Rectal smooth muscle tissue (tissue), 1 donor: Measurements from ENCODE around the gene ALOX15.
"Not testable (repeated sequence)": the region's sequence is repeated elsewhere in the genome, so short reads cannot be mapped to it uniquely, and the experiment has no call there.

Experiments used
- H3K27ac ChIP-seq: one replicate; pipeline ENCODE4 v1.7.0; 2013; ENCODE audit warnings: low read depth, low read length, inconsistent platforms
- H3K27me3 ChIP-seq: one replicate; pipeline ENCODE4 v1.7.0; 2013; ENCODE audit warnings: low read length; ENCODE audit not compliant: control insufficient read depth, insufficient read depth
- H3K36me3 ChIP-seq: one replicate; pipeline ENCODE4 v1.7.0; 2013; ENCODE audit warnings: low read length; ENCODE audit not compliant: control insufficient read depth, insufficient read depth
- H3K4me1 ChIP-seq: one replicate; pipeline ENCODE4 v1.7.0; 2013; ENCODE audit warnings: low read length; ENCODE audit not compliant: control insufficient read depth, insufficient read depth
- H3K4me3 ChIP-seq: one replicate; pipeline ENCODE4 v1.7.0; 2013; ENCODE audit warnings: low read length
- H3K9ac ChIP-seq: one replicate; pipeline ENCODE4 v1.7.0; 2013; ENCODE audit warnings: low read length

Gene ALOX15

DNA sequence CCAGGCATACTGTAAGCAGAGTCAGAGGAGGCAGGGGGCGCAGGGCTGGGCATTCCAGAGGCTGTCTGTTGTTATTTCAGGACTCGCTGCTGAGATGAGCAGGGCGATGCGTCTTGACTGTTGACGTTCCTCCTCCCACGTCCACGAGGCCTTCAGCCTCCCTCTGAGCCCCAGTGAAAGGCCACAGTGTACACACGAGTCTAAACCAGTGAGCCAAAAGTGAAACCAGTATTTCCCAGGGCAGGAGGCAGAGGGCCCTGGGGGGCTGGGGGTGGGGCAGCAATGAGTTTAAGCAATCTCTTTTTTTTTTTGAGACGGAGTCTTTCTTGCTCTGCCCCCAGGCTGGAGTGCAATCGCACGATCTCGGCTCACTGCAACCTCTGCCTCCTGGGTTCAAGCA is 35.7 kb downstream of the ALOX15 start:
- Histone ChIP-seq H3K4me3 (no peak overlapping the region), H3K36me3 (no peaks in the 10 kb centered on the region), H3K9ac (no peak overlapping the region), H3K27ac (no peak overlapping the region), H3K27me3 (no peaks in the 10 kb centered on the region), H3K4me1 (no peaks in the 10 kb centered on the region)

GRCh38 chr17:4604736-4605135 is 36.7 kb downstream of the ALOX15 start:
- not testable (repeated sequence) for H3K27me3 ChIP-seq, H3K4me3 ChIP-seq, H3K4me1 ChIP-seq, H3K36me3 ChIP-seq, H3K27ac ChIP-seq, H3K9ac ChIP-seq

- no peaks in the 10 kb centered on the region for H3K36me3 ChIP-seq
- no peak overlapping the region for H3K9ac ChIP-seq
- no peak overlapping the region for H3K27ac ChIP-seq
- peaks cover 4% of the 10 kb centered on the region for H3K27me3 ChIP-seq
- no peak overlapping the region for H3K4me3 ChIP-seq
- H3K4me1 ChIP-seq = no peaks in the 10 kb centered on the region
Observed at GRCh38 chr17:4604111-4604644, 37.3 kb downstream of the ALOX15 start.

GRCh38 chr17:4602041-4602440 is 39.4 kb downstream of the ALOX15 start:
- H3K27me3 ChIP-seq = peaks cover 7% of the 10 kb centered on the region
- no peak overlapping the region for H3K4me3 ChIP-seq
- H3K36me3 ChIP-seq = no peaks in the 10 kb centered on the region
- no peak overlapping the region for H3K27ac ChIP-seq
- no peaks in the 10 kb centered on the region for H3K4me1 ChIP-seq
- no peak overlapping the region for H3K9ac ChIP-seq

GRCh38 chr17:4601326-4601725 is 40.2 kb downstream of the ALOX15 start:
- Histone ChIP-seq H3K4me3 (no peak overlapping the region), H3K4me1 (no peaks in the 10 kb centered on the region), H3K27ac (no peak overlapping the region), H3K27me3 (peaks cover 7% of the 10 kb centered on the region), H3K9ac (no peak overlapping the region), H3K36me3 (no peaks in the 10 kb centered on the region)

GRCh38 chr17:4600563-4600962 is 40.9 kb downstream of the ALOX15 start:
- H3K27ac ChIP-seq = no peak overlapping the region
- H3K4me3 ChIP-seq = no peak overlapping the region
- H3K36me3 ChIP-seq = no peaks in the 10 kb centered on the region
- peaks cover 7% of the 10 kb centered on the region for H3K27me3 ChIP-seq
- H3K9ac ChIP-seq = no peak overlapping the region
- no peaks in the 10 kb centered on the region for H3K4me1 ChIP-seq

DNA sequence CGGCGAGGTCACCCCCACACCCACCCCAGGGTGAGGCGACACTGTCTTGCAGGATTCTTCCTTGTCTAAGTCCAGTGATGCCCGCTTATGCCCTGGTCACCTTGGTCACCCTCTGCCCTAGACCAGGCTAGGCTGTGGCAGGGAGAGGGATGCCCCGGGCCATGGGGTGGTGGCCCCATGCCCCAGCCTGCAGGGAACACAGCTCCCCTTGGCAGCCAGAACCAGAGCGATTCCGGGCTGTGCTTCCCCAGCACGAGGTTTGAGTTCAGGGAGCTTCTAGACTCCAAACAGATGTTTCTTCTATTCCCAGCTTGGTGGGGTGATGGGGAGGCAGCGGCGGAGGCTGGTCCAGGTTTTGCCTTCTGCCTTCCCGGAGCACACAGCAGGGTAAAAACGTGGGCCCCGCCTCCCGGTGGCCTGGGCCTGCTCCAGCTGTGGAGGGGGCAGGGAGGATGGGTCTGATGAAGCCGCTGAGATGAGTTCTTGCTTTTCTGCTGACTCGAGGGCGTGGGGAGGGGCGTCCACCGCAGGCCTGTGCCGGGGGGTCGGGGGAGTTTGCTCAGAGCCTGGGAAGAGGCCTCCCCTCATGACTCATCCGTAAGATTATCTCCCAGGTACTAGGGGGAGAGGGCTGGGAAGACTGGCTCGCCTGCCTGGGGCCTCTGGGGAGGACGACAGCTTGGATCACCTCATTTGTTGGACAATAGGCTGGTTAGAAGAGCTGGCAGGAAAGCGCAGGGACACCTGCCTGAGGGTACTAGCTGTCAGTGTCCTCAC is 41.8 kb downstream of the ALOX15 start:
- H3K4me1 ChIP-seq = no peaks in the 10 kb centered on the region
- no peaks in the 10 kb centered on the region for H3K36me3 ChIP-seq
- no peak overlapping the region for H3K9ac ChIP-seq
- H3K27me3 ChIP-seq = peaks cover 7% of the 10 kb centered on the region
- H3K27ac ChIP-seq = no peak overlapping the region
- peak overlapping the region; percentile 27 for H3K4me3 ChIP-seq

DNA sequence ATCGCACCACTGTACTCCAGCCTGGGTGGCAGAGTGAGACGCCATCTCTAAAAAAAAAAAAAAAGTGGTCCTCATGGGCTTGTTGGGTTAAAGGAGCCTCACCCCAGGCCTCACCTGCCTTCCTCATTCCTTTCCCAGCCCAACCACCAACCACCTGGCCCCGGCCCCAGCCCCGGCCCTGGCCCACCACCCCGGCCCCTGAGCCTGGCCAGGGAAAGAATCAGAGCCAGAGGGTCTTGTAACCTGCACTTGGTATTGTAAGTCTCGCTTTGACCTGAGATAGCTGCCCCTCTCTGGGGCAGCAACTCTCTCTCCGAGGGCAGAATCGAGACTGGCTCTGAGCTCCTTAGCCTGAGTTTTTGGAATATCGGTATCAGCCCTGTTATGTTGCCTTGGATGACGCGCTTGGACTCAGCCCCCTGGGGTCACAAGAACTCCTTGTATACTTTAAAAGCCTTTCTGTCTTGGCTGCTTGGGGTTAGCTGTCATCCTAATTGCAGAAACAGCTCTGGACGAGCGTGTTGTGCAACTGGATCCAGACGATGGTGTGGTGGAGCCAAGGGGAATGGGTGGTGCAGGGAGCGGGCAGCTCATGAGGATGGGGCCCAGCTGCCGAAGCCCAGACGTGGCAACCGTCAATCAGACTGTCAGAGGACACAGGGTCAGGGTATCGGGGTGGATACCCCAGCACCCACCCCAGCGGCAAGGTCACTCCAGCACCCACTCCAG is 42.5 kb downstream of the ALOX15 start:
- no peak overlapping the region for H3K9ac ChIP-seq

DNA sequence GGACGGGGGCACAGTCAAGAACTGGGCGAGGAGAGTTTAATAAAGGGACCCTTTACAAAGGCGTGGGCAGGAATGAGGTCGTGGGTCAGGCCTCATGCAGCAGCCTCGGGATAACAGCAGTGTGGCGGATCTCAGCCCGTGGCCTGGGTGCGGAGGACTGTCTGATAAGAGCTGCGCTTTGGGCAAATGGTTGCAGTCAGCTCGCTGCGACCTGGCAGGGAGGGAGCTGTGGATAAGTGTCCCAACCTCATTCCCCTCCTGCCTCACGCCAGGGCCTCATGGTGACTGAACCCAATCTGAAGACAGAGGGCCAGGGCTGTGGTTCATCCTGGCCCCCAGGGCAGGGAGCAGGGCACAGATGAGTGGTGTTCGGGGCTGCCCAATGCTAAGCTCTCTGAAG is 43.5 kb downstream of the ALOX15 start:
- Histone ChIP-seq H3K9ac (no peak overlapping the region), H3K36me3 (no peaks in the 10 kb centered on the region), H3K4me1 (no peaks in the 10 kb centered on the region), H3K27ac (no peak overlapping the region), H3K27me3 (peaks cover 7% of the 10 kb centered on the region), H3K4me3 (no peak overlapping the region)

More for the DNA sequence above, 42.5 kb downstream of the ALOX15 start:
- Histone ChIP-seq H3K27ac (no peak overlapping the region), H3K4me3 (peak overlapping the region; percentile 27), H3K36me3 (no peaks in the 10 kb centered on the region), H3K27me3 (peaks cover 7% of the 10 kb centered on the region), H3K4me1 (no peaks in the 10 kb centered on the region)

DNA sequence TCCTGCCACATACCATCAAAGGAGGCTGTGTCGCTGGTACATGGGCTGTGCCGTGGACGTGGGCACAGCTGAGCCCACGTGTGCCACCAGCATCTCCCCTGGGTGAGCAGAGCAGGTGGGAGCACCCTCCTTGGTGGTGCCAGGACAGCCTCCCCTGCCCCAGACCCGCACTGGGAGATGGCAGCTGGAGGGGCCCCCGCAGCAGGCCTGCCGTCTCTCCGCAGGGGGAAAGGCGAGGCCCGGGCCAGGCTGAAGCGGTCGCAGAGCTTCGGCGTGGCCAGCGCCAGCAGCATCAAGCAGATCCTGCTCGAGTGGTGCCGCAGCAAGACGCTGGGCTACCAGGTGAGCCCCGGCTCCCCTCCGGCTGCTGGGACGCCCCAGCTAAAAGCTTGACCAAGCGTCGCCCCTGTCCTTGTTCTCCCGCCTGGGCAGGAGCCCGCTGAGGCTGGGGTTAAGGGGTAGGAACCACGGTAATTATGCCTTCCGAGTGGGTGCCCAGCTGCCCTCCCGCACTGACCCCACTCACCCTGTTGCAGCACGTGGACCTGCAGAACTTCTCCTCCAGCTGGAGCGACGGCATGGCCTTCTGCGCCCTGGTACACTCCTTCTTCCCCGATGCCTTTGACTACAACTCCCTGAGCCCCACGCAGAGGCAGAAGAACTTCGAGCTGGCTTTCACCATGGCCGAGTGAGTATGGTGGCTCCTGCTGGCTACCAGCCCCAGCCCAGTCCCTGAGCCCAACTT is 44.7 kb downstream of the ALOX15 start:
- Histone ChIP-seq H3K27ac (no peak overlapping the region), H3K9ac (no peak overlapping the region)

DNA sequence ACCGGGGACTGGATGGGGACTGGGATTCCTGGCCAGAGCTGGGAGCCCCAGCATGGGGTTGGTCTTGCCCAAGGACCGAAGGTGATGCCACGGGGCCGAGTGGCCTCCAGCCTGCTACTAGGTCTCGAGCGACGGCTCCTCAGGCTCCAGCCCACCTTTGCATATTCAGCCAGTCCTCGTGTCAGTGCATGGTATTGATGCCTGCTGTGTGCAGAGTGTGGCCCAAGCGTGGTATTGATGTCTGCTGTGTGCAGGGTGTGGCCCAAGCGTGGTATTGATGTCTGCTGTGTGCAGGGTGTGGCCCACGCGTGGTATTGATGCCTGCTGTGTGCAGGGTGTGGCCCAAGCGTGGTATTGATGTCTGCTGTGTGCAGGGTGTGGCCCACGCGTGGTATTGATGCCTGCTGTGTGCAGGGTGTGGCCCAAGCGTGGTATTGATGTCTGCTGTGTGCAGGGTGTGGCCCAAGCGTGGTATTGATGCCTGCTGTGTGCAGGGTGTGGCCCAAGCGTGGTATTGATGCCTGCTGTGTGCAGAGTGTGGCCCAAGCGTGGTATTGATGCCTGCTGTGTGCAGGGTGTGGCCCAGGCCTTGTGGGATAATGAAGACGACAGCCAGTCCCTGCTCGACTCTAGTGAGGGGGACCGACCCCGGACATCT is 45.7 kb downstream of the ALOX15 start:
- H3K4me1 ChIP-seq, H3K36me3 ChIP-seq, H3K4me3 ChIP-seq, H3K27ac ChIP-seq, H3K9ac ChIP-seq, H3K27me3 ChIP-seq: not testable (repeated sequence)

More for the DNA sequence above, 44.7 kb downstream of the ALOX15 start:
- peaks cover 7% of the 10 kb centered on the region for H3K27me3 ChIP-seq
- no peaks in the 10 kb centered on the region for H3K36me3 ChIP-seq
- H3K4me1 ChIP-seq = no peaks in the 10 kb centered on the region
- H3K4me3 ChIP-seq = no peak overlapping the region
